ENCODE results near the gene GLDC. TPM values are rescaled to one million over a fixed set of nuclear protein-coding genes. Genes with fewer than 3 reads are reported as not detected.
"Not testable (repeated sequence)": the region's sequence is repeated elsewhere in the genome, so short reads cannot be mapped to it uniquely, and the experiment has no call there.

Gene GLDC
- total RNA-seq = 1 to 10 TPM in 1 of 4 donors, under 1 TPM in 1, not detected in 2; 0.17 to 2.5 TPM

DNA sequence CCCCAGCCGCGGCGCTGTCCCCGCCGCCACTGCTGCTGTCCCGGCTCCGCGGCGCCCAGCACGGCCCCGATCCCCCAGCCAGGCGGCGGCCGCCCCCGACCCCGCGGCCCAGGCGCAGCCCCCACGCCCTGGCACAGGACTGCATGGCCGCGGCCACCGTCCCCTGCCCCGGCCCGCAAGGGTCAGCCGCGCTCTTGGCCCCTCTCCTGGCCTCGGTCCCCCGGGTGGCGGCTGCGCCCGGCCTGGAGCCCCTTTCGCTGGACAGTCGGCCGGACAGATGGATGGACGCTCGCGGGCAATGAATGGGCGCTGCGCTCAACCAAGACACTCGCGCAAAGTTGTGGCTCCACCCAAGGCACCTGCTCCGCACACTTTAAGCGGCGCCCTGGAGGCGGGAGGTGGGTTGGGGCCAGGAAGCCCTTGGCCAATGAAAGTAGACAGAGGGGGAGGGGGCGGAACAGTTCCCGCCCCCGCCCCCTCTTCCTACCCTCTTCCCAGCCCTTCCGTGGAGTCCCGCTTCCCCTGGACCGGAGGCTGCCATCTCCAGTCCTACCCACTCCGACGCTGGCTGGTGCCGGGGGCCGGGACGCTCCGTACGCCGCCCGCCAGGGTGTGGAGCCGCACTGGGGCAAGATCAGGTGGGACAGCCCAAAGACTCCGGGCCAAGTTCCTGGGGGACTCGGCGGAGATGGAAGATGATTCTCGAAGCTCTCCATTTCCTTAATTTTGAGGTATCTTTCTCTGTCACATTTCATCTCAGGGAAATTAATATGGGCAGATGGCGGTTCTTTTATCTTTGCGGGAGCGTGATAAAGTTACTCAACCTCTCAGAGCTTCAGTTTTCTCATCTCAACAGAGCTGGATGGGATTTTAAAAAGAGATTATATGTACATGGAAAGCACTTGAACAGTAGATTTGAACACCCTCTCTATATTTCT, at the start of gene GLDC:
TSS of gene GLDC (minus strand) at position 375 of the 938 bp plus-strand sequence. CDS start at position 145, 230 bp downstream.
- TF ChIP-seq EP300 (IDR thresholded peaks at IDR 0.05) (no peak), CTCF (IDR thresholded peaks at IDR 0.05) (no peak), POLR2AphosphoS5 (IDR thresholded peaks at IDR 0.05) (no peak), POLR2A (IDR thresholded peaks at IDR 0.05; ENCODE audit: low read depth) (no peak)
- H3K36me3 ChIP-seq = no peaks in the 10 kb centered on the region
- DNase-seq (ENCODE audit: extremely low spot score) = no peak
- H3K27me3 ChIP-seq = peaks cover 4 to 84% (median 20%) of the 10 kb centered on the region in 4 donors
- H3K4me3 ChIP-seq = peak within 1 kb of the TSS; percentile 47 to 64 (median 51)
- H3K27ac ChIP-seq (replicated peaks in 1 of 4) = no peak within 1 kb of the TSS
- H3K4me1 ChIP-seq = peaks cover 14 to 25% (median 21%) of the 10 kb centered on the region in 4 donors
- intact Hi-C loops (cut with DNase I) = no loop called here
- no peaks in the 10 kb centered on the region for H3K9me3 ChIP-seq
- 3% methylated on average over 22 of the region's 68 CpGs for WGBS

DNA sequence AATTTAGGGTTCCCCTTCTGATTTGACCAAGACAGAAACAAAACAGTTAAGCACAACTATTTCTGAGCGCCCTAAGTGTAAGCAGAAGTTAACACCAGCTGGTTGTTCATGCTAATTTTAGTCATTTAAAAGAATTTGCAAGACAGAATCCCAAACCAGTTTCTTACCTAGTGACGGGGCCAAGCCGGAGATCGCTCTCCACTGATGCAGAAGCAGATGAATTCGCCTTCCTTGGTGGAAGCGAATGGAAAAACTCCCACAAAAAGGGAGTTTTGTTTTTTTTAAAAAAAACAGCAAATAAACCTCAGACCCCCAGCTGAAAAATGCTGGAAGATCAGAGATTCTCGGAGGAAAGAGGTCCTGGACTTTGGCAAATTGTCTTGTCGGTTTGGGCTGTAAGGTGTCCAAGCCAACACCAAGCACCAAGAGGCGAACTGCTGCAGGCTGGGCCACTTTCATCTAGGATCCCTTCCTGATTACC, 47.4 kb upstream of the GLDC start:
- DNase-seq (ENCODE audit: extremely low spot score) = no peak
- Histone ChIP-seq H3K9me3 (no peaks in the 10 kb centered on the region), H3K4me1 (no peaks in the 10 kb centered on the region), H3K36me3 (no peaks in the 10 kb centered on the region), H3K4me3 (no peak overlapping the region), H3K27me3 (no peaks in the 10 kb centered on the region), H3K27ac (replicated peaks in 1 of 4) (no peak overlapping the region)
- TF ChIP-seq POLR2AphosphoS5 (IDR thresholded peaks at IDR 0.05) (no peak), POLR2A (IDR thresholded peaks at IDR 0.05; ENCODE audit: low read depth) (no peak), EP300 (IDR thresholded peaks at IDR 0.05) (no peak), CTCF (IDR thresholded peaks at IDR 0.05) (no peak)
- 82% methylated on average over 9 of the region's 9 CpGs for WGBS
- intact Hi-C loops (cut with DNase I) = no loop called here

DNA sequence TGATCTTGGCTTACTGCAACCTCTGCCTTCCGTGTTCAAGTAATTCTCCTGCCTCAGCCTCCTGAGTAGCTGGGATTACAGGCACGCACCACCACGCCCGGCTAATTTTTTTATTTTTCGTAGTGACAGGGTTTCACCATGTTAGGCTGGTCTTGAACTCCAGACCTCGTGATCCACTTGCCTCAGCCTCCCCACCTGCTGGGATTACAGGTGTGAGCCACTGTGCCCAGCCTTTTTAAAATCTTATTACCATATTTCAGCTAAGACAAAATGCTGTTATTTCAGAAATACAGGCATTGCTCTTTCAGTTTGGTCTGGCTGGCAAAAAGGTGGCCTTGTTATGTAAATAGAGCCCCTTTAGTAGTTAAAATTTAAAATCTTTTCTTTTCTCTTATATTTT, 46.9 kb upstream of the GLDC start:
- Histone ChIP-seq H3K27me3 (no peaks in the 10 kb centered on the region), H3K4me3 (no peak overlapping the region), H3K9me3 (no peaks in the 10 kb centered on the region), H3K27ac (replicated peaks in 1 of 4) (no peak overlapping the region), H3K36me3 (no peaks in the 10 kb centered on the region), H3K4me1 (no peaks in the 10 kb centered on the region)
- no peak for DNase-seq (ENCODE audit: extremely low spot score)
- no peak for TF ChIP-seq POLR2A (IDR thresholded peaks at IDR 0.05; ENCODE audit: low read depth)
- no peak for TF ChIP-seq POLR2AphosphoS5 (IDR thresholded peaks at IDR 0.05)
- no peak for TF ChIP-seq CTCF (IDR thresholded peaks at IDR 0.05)
- no peak for TF ChIP-seq EP300 (IDR thresholded peaks at IDR 0.05)
- intact Hi-C loops (cut with DNase I) = no loop called here
- WGBS = 91% methylated on average over 6 of the region's 6 CpGs

GRCh38 chr9:6690675-6691070, 45.1 kb upstream of the GLDC start:
- DNase-seq (ENCODE audit: extremely low spot score); H3K4me1 ChIP-seq; H3K4me3 ChIP-seq; H3K27ac ChIP-seq (replicated peaks in 1 of 4); intact Hi-C loops (cut with DNase I); H3K36me3 ChIP-seq; H3K9me3 ChIP-seq; H3K27me3 ChIP-seq: not testable (repeated sequence)
- WGBS = 93% methylated on average over 7 of the region's 7 CpGs

DNA sequence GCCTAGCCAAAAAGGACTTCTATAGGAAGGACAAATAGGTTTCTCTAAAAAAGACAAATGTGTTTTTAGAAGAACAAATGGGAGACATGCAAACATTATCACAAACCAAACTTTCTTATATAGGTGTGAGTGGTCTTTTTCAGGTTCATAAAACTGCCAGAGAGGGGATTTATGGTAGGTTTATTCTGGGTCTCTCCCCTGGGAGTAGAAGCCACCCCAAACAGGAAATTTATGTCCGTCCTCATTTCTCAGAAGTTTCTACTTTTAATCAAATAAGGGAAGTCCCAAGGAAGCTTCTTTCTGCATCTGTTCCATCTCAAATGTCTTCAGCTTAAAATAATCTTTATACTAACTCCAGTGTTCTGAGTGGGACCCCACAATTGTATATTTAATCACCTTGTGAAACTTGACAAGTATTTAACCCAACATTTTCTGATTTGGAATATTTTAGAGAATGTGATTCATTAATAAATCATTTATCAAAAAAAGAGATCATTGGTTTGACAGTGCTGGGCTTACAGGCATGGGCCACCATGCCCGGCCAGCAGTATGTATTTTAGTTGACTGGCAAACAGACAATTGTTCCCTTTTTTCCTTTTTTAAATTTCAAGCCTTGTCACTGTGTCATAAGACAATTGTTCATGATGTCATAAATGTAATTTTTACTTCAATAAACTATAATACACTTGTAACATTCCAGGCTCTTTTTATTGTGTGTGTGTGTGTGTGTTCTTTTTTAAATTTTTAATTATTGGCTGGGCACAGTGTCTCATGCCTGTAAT, 44.6 kb upstream of the GLDC start:
- 57% methylated on average over 2 of the region's 2 CpGs for WGBS
- intact Hi-C loops (cut with DNase I) = no loop called here
- Histone ChIP-seq H3K4me3 (no peak overlapping the region), H3K27me3 (no peaks in the 10 kb centered on the region), H3K36me3 (no peaks in the 10 kb centered on the region), H3K27ac (replicated peaks in 1 of 4) (no peak overlapping the region), H3K9me3 (no peaks in the 10 kb centered on the region), H3K4me1 (peaks cover 0 to 3% (median 0%) of the 10 kb centered on the region in 4 donors)
- no peak for TF ChIP-seq CTCF (IDR thresholded peaks at IDR 0.05)
- no peak for DNase-seq (ENCODE audit: extremely low spot score)
